Activated CD4-positive, alpha-beta T cell treated with anti-CD3 and anti-CD28 coated beads, Interleukin-2, amount 50 U/mL, for 16 hours (primary cell): Measurements from ENCODE around the gene IQCN.
"Not testable (repeated sequence)": the region's sequence is repeated elsewhere in the genome, so short reads cannot be mapped to it uniquely, and the experiment has no call there.

Experiments
- DNase-seq: peaks from one replicate; pipeline ENCODE4 v3.0.0-alpha.2; 2020

Gene IQCN

DNA sequence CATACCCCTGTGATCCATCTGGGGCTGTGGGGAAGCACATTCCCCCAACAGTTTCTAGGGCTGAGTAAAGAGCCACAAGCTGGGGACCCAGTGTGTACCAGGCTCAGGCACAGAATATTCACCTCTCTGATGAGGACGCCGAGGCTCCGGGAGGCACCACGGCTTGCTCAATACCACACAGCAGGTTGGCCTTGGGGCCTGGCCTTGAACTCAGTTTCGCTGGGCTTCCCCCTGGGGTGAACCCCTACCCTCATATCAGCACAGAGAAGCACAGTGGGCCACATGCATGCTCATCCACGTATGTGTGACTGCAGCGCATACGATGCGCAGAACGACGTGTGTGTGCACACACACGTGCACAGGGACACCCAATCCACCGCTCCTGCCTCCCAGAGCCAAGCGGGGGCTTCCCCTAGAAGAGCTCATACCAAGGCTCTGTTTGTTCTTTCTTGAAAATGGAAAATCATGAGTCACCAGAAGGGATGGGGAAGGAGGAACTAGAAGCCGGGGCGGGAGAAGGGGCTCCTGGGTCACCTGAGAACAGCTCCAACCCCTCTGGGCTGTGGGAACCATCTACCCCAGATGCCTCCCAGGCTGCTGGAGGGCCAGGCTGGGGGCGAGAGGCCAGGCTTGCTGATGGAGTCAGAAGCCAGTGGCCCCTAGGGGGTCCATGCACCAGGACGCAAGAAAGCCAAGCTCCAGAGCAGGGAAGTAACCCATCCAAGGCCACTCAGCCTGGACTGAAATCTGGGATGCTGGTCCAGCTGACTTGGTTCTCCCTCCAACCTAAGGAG is 43.1 kb downstream of the IQCN start:
- DNase-seq: no peak

DNA sequence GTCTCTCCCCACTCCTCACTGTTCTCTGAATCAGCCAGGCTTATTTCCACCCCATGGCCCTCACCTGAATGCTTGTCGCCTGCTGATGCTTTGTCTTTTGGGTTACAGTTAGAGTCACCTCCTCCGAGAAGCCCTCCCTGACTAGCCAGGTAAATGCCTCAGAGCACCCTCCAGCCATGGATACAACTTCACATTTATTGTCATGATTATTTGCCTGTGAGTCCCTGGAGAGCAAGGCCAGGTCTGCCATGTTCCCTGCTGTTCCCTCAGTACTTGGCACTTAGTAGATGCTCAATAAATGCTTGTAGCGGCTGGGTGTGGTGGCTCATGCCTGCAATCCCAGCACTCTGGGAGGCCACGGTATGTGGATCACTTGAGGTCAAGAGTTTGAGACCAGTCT is 44.3 kb downstream of the IQCN start:
- no peak for DNase-seq

DNA sequence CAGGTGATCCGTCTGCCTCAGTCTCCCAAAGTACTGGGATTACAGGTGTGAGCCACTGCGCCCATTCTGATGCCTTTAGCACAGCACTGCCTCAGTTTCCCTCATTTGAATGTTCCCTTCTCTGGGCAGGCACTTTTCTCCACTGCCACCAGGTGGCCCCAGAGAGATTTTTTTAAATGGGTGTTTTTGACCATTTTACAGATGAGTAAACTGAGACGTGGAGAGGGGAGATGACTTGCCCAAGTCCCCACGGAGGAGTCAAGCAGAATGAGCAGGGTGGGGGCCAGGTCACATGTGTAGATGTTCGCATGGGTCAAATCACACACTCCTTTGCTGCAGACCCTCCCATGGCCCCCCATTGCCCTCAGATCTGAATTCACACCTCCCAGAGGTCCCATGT is 44.8 kb downstream of the IQCN start:
- DNase-seq: peak; percentile 15

DNA sequence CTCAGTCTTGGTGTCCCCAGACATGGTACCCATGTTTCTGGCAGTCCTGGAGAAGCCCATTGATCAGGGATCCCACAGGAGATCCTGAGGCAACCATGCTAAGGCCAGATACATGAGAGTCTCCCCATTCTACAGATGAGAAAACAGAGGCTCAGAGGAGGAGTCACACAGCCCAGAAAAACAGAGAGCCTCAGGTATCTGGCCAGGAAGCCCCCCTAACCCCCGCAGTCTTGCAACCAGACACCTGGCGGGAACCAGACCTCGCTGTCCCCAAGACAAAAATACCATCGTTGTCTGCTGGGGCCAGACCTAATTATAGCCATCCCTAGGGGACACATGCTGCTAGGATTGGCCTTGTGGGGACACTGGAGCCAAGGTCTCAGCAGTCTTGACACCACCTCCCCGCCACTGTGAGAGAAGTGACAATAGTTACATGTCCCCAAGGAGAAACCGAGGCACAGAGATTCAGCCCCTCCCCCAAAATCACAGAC is 46.4 kb downstream of the IQCN start:
- DNase-seq: no peak

DNA sequence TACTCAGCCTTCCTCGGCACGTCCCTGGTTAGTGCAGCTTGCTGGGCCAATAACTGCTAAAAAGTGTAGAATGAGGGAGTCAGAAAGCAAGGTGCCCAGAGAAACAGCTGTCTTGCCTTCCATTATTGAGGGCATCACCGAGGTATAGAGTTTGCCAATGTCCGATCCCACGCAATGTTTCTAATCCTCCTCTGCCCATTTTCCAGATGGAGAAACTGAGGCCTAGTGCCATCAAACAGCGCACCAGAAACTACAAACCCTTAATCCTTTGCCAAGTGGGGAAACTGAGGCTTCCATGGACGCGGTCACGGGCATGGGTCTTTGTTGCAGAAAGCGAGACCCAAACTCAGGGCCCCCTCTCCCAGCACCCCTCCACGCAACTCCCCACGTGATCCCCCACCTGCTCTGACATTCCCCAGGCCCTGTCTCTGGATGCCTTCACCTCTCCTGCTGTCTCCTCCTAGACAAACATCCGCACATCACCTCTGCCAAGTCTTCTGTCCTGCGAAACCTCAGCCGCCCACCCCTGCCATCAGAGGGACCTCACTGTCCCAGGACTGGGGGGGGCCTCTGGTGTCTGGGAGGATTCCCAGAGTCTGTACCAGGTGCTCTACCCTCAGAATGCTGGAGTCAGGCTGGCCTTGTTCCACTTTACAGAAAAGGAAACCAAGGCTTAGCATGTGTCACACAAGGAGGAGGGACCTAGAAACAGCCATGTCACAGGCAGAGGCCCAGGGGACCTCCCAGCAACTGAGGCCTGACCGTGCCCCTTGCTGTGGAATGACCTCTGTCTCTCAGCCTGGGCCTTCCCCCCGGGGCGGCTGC is 47.1 kb downstream of the IQCN start:
- DNase-seq: no peak

DNA sequence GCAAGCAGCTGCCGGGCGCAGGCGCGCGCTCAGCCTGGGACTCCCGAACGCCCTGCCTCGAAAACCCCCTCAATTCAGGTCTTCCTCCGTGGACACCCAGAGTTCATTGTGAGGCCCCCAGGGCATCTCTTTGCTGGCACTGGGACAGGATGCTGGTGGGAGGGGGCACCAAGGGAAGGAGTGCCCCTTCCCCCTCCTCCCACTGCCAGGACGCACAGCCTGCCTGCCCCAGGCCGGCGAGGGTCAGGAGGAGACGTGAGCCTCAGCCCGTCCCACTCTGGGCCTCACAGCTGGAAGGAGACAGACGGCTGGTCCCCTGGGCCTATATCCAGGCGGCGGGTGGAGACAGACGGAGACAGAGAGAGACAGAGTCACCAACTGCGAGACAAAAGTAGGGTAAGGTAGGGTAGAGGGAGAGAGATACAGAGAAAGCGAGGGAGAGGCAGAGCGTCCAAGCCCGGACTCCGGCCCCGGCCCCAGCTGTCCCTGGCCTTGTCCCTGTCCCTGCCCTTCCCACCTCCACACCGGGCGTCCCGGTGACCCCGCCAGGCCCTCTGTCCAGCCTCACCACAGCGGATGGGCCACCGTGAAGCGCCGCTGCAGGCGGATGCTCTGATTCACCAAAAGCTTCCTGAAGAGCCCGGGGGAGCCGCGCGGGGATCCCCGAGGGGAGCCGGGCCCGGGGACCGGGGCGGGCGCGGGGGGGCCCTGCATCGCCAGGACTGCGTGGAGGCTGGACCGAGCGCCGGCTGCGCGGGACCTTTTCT is 48.4 kb downstream of the IQCN start, which contains the start of gene PDE4C:
Gene PDE4C (minus strand): TSS at position 737 of the 767 bp plus-strand sequence. CDS start 23 bp downstream, at position 714.
- no peak for DNase-seq

DNA sequence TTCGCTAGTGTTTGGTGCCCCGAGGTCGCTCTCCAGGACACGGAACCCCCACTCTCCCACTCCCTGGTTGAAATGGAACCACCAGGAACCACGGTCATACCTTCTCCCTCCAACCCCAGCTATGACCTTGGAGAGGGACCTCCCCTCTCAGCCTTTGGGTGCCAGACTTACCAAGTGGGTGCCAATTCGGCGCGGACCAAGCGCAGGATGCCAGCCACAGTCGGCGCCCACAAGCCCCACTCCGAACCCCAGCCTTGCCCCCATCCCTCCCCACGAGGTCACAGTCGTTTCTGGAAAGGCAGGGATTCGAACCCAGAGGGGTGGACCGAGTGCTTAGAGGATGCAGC is 48.9 kb downstream of the IQCN start:
- no peak for DNase-seq

DNA sequence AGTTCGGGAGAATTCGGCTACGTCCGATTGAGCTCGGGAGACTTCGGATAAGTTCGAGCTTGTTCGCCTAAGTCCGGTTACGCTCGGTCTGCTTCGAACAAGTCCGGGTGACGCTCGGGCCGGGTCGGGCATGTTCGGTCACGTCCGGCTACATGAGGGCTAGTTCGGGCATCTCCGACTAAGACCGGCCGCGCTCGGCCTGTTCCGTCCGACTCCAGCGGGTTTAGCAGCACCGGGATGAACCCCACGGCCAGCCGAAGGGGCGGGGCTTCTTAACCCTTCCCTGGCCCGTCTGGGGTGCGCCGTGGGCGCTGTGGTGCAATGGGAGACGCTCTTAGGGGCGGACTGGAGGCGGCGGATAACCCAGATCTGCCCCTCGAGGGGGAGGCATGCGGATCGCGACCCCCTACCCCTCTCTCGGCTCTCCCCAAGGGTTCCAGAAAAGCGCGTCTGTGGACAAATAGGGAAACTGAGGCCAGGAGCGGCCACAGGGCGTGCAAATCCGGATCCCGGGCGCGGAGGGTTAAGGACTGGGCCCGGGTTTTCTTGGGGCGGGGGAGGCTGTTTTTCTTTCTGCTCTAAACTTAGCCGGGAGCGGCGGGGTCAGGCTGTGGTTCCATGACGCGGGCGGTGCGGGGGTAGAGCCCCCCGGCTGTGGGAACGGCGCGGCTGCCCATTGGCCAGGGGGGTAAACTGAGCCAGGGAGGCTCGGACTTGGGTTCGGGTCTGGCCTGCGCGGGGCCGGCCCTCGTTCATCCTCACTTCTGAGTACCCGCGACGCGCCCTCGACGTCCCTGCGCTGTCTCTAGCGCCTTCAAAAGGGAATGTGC is 49.5 kb downstream of the IQCN start:
- peak; percentile 97 for DNase-seq

DNA sequence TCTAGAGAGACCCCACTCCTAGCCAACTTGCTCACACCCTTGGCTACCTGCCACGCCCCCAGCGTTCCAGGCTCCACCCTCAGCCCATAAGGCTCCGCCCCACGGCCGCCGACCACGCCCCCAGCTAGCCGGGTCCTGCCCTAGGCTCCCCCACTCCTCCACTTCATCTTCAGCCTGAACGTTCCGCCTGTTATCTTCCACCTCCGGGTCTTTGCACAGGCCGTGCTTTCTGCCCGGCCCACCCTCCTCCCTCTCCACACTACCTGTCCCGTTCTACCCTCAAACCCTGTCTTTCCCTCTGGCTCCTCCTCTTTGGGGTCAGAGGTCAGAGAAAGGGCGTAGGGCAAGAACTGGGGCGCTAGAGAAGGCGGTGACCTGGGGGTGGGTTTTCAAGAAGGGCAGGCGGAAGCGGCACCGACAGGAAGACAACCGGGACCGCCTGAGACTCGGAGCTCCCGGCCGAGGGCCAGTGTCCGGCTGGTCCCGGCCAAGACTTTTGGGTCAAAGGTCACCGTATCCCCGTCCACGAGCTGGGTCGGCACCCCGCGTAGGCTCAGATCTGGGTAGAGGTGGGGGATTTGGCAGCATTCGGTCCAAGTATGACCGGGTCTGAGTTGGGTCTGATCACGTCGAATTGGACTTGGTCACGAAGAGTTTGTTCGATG is 50.3 kb downstream of the IQCN start:
- DNase-seq: peak; percentile 28

DNA sequence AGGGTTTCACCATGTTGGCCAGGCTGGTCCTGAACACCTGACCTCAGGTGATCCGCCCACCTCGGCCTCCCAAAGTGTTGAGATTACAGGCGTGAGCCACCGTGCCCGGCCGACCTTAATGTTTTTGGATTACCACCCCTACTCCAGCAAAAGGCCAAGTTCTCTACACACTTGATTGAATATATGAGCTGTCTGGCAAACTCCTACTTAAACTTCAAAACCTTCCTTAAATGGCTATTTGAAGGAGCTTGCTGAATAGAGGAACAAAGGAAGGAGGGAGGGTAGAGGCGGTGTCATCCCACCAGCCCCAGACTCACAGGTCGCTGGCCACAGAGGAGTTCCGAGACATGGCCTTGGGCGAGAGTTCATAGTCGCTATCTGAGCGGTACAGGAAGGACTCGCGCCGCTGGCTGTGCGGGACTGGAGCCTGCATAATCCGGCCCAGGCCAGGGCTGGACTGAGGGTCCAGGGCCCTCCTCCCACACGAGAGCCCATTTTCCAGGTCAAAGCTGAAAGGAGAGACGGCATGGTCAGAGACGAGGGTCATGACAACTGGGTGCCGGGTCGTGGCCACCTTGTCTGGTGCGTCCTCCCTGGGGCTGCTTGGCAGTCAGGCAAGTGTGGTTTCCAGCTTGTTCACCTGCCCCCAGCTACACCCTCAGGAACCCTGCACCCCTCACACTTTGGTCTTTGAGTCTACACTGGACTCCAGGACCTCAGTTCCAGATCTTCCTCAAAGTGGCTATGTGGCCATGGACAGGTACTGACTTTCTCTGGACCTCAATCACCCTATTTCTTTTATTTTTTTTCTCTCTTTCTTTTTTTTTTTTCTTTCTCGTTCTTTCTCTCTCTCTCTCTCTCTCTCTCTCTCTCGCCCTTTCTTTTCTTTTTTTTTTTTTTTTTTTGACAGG is 52.2 kb downstream of the IQCN start:
- no peak for DNase-seq

DNA sequence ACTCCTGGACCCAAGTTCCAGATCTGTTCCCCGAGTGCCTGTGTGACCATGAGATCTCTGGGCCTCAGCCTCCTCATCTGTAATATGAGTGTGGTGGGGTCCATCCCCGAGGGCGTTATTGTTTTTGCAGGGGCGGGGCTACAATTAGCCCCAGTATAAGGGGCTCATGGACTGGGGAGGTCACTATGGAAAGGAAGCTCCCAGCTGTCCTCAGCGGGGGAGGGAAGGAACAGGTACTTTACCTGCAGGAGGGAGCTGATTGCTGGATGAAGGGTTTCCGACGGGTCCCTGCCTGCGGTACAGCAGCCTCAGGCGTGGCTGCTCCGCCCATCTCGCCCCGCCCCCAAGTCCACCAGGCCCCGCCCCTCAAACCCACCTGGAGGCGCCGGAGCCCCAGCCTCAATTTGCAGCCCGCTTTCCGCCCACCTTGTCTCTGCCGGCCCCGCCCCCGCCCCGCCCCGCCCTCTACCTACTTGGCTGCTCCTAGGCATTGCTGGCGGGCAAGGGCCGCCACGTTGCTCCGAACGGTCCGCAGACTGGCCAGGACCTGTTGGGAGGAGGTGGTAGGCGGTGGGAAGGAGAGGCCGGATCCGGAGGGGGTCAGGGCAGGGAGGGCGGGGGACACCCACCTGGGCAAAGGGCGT is 53.5 kb downstream of the IQCN start:
- no peak for DNase-seq

DNA sequence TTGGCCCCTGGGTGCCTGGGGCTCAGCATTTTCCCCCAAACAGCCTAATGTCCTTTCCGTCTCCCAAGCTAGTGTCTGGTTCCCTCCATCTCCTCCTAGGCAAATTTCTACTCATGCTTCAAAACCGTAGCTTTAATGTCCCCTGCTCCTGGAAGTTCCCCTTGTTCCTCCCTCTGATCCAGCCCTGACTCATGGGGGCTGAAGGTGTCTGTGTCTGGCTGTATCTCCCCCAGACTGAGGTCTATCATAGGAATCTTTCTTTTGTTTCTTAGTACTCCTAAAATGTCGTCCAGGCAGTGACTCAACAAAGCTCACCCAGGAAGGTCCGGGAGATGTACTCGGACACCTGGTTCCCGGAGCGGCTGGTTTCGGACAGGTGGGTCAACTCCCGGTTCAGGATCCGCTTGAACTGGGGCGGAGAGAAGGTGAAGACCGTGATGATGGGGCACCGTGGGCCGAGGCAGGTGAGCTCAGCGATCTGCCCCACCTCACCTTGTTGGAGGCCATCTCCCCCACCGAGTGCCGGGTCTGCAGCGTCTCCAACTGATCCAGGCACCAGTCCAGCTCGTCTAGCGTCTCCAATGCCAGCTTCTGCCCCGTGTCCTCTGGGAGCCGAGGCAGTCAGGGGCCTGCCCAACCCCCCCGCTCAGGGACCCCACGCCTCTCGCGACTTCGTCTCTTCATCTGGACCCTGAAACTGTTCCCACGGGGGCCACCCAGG is 54.2 kb downstream of the IQCN start:
- DNase-seq: no peak

DNA sequence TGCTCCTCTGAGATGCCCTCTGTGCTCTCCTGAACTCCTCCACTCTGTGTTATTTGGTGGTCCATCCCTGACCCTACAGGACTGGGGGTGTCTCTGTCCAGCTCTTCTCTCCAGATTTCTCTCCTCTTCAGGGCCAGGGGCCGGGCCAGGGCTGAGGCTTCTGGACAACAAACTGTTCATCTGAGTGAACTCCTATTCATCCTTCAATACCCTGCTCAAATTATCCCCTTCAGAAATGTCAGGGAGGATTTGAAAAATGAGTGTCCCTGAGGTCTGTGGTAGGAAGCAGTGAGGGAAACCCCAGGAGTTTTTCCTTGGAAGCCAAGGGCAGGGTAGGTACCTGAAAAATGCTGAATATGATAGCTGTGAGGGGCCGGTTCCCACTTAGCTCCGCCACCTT is 55.7 kb downstream of the IQCN start:
- DNase-seq: no peak

DNA sequence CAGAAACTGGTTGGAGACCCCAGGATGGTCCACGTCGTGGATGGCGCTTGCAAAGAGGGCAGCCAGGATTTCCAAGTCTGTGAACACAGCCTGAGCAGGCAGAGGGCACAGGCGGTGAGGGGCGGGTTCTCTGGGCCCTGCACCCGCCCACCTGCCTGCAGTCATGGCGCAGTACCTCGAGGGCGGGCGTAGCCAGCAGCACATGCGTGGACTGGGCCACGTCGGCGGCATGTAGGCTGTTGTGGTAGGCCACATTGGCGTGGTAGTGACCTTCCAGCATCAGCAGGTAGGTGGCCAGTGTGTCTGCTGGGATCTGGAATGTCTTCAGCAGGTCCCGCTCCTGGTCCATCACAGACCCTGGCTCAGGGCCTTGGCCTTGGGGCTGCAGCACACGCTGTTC is 56.1 kb downstream of the IQCN start:
- no peak for DNase-seq

DNA sequence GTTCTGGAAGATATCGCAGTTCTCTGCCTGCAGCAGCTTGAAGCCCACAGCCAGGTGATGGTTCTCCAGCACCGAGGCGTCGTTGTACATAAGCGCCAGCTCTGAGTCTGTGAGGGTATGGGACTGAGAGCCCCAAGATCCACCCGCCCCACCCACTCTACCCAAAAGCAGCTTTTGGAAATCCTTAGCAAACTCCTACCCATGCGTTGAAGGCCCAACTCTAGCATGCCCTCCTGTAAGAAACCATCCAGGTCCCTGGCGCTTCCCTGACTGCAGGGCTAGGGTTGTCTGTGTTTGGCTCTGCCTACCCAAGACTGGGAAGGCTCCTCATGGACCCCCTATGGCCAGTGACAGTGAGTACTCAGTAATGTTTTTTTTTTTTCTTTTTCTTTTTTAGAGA is 57.5 kb downstream of the IQCN start:
- DNase-seq: no peak

DNA sequence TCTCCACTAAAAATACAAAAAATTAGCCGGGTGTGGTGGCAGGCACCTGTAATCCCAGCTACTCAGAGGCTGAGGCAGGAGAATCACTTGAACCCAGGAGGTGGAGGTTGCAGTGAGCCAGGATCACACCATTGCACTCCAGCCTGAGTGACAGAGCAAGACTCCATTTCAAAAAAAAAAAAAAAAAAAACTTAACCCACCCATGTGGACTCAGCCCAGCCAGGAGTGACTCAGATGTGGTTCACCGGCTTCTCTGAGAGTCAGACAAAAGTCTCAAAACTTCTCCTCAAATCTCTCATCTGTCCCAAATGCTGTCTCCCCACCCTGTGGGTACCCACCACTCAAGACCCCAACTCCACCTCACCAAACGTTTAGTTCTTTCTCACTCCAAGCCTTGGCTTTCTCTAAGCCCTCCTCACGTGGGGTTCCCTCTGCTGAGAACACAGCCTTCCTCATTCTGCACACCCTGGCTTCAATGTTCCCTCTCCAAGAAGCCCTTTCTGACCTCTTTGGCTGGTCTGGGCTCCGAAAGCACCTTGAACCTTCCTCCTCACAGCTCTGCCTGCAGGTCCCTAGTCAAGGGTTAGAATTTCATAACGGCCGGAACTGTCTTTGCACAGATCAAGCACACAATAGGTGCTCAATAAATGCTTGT is 59.3 kb downstream of the IQCN start:
- no peak for DNase-seq

DNA sequence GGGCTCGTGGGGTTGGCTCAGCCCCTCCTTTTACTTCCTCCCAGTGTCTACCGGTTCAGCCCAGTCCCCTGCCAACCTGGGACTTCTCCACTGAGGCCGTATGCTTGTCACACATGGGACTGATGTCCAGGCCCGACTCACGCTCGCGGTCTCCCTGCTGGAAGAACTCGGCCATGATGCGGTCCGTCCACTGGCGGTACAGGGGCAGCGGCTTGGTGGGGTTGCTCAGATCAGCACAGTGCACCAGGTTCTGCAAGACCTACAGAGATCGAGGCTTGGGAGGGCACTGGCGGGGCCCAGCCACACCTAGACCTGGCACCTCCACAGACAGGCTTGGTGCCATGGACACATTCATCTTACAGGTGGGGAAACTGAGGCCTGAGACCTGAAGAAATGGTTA is 62.6 kb downstream of the IQCN start:
- no peak for DNase-seq

DNA sequence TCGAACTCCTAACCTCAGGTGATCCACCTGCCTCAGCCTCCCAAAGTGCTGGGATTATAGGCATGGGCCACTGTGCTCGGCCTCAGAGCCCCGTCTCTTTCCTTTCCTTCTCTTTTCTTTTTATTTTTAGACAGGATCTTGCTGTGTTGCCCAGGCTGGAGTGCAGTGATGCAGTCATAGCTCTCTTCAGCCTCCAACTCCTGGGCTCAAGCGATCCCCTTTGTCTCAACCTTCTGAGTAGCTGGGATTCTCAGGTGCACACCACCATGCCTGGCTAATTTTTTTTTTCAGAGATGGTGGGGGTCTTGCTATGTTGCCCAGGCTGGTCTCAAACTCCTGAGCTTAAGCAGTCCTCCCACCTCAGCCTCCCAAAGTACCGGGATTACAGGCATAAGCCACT is 64.3 kb downstream of the IQCN start:
- DNase-seq: not testable (repeated sequence)
